ENCODE results near the gene ASTL.

ASTL gene

GRCh38 chr2:96134421-96134820 lies 3.9 kb downstream of the ASTL start:
- DNase-seq (ENCODE audit: low read depth) = no peak
- H3K4me3 ChIP-seq (ENCODE audit: low read depth, low read length) = no peak overlapping the region
- no peak for TF ChIP-seq CTCF (IDR thresholded peaks at IDR 0.05; ENCODE audit: low read depth, low read length, missing control alignments)

- no peak for TF ChIP-seq CTCF (IDR thresholded peaks at IDR 0.05; ENCODE audit: low read depth, low read length, missing control alignments)
- H3K4me3 ChIP-seq (ENCODE audit: low read depth, low read length) = no peak overlapping the region
Measured at GRCh38 chr2:96131813-96132745, 6.2 kb downstream of the ASTL start.

DNA sequence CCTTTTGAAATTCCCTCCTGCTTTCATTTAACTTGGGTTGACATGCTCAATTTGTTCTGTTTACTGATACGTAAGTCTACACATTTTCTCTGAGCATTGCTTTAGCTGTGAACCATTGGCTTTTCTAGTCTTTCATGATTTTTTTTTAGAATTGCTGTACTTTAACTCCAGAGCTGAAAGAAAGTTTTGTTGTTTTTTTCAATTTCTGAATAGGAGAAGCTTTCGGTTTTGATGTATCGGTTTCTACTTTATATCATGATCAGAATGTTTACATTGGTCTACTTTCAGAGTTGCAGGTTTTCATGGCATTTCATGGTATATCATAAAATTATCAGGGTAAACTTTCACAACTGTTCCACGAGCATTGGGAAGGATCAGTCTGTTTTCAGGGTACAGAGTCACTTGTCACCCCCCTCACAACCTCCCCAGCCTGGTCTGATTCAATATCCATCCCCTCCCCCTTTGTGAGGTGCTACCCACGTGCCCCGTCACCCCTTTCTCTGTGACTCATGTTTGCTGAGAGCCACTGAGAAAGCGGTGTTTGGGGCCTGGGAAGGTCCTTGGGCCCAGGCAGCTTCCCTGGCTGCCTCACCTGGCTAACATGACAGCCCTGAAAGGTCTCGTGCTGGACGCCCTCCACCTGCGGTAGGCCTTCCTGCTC lies 7.0 kb downstream of the ASTL start:
- H3K4me3 ChIP-seq (ENCODE audit: low read depth, low read length) = no peak overlapping the region
- DNase-seq (ENCODE audit: low read depth) = no peak
- no peak for TF ChIP-seq CTCF (IDR thresholded peaks at IDR 0.05; ENCODE audit: low read depth, low read length, missing control alignments)

More at GRCh38 chr2:96131813-96132745, 6.2 kb downstream of the ASTL start:
- DNase-seq (ENCODE audit: low read depth) = no peak

- H3K4me3 ChIP-seq (ENCODE audit: low read depth, low read length) = no peak overlapping the region
- no peak for DNase-seq (ENCODE audit: low read depth)
- TF ChIP-seq CTCF (IDR thresholded peaks at IDR 0.05; ENCODE audit: low read depth, low read length, missing control alignments) = no peak
Measured at GRCh38 chr2:96130483-96130882, 7.8 kb downstream of the ASTL start.

DNA sequence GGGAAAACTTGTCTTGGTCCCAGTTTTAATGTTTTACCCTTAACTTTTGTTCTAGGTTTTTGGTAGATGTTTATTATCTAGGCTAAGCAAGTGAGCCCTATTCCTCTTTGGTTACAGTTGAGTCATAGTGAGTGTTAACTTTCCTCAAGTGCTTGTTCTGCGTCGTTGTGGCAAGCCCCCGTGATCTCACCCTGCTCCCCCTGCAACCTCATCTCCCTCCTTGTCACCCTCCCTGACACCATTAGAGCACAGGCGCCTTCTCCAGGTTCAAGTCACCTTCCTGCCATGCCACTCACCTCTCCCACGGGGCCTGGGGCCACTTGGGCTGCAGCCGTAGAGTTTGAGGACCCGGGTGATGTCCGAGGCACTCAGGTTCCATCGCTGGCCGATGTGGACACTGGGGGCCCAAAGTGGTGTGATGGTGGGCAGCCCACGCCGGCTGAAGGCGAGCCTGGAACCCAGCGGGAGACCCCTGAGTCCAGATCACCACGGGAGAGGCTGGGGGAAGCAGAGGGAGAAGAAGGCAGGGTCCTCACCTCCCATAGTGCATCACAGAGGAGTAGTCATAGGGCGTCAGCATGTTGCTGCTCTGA lies 8.7 kb downstream of the ASTL start:
- no peak overlapping the region for H3K4me3 ChIP-seq (ENCODE audit: low read depth, low read length)
- TF ChIP-seq CTCF (IDR thresholded peaks at IDR 0.05; ENCODE audit: low read depth, low read length, missing control alignments) = no peak
- DNase-seq (ENCODE audit: low read depth) = no peak

GRCh38 chr2:96128456-96128855 lies 9.8 kb downstream of the ASTL start:
- DNase-seq (ENCODE audit: low read depth) = no peak
- no peak overlapping the region for H3K4me3 ChIP-seq (ENCODE audit: low read depth, low read length)
- TF ChIP-seq CTCF (IDR thresholded peaks at IDR 0.05; ENCODE audit: low read depth, low read length, missing control alignments) = no peak
